ENCODE measurements around the gene SCGB2B2.
A peak's percentile ranks its signal among the peaks of the same experiment; 100 is the strongest.

Gene SCGB2B2

GRCh38 chr19:34681478-34681877 lies 4.5 kb upstream of the SCGB2B2 start:
- no peak for TF ChIP-seq CTCF (conservative IDR thresholded peaks at IDR 0.05; ENCODE audit: low read depth, low read length)
- DNase-seq (ENCODE audit: low read depth) = no peak
- no peak overlapping the region for H3K4me3 ChIP-seq (ENCODE audit: low read depth, low read length)

- peak overlapping the region; percentile 69 for H3K4me3 ChIP-seq (ENCODE audit: low read depth, low read length)
- TF ChIP-seq CTCF (conservative IDR thresholded peaks at IDR 0.05; ENCODE audit: low read depth, low read length) = no peak
- no peak for DNase-seq (ENCODE audit: low read depth)
These were observed 1.5 kb upstream of the SCGB2B2 start for GRCh38 chr19:34678421-34678820.

DNA sequence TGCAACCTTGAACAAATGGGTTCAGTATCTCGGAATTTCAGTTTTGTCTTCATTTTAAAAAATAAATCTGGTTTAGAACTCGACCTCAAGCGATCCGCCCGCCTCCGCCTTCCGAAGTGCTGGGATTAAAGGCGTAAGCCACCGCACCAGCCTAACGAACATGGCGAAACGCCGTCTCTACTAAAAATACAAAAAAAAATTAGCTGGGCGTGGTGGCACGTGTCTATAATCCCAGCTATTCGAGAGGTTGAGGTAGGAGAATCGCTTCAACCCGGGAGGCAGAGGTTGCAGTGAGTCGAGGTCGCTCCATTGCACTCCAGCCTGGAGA lies 1.1 kb upstream of the SCGB2B2 start:
- no peak for DNase-seq (ENCODE audit: low read depth)
- no peak for TF ChIP-seq CTCF (conservative IDR thresholded peaks at IDR 0.05; ENCODE audit: low read depth, low read length)
- H3K4me3 ChIP-seq (ENCODE audit: low read depth, low read length) = peak overlapping the region; percentile 69

- peak; percentile 98 for DNase-seq (ENCODE audit: low read depth)
- TF ChIP-seq CTCF (conservative IDR thresholded peaks at IDR 0.05; ENCODE audit: low read depth, low read length) = no peak
- peak within 1 kb of the TSS; percentile 69 for H3K4me3 ChIP-seq (ENCODE audit: low read depth, low read length)
These were observed 576 bp upstream of the SCGB2B2 start, which contains the start of gene ZNF302 for GRCh38 chr19:34677386-34678084. TSS of gene ZNF302 (plus strand) at chr19:34677678. CDS start at chr19:34678805, 1,127 bp downstream.

DNA sequence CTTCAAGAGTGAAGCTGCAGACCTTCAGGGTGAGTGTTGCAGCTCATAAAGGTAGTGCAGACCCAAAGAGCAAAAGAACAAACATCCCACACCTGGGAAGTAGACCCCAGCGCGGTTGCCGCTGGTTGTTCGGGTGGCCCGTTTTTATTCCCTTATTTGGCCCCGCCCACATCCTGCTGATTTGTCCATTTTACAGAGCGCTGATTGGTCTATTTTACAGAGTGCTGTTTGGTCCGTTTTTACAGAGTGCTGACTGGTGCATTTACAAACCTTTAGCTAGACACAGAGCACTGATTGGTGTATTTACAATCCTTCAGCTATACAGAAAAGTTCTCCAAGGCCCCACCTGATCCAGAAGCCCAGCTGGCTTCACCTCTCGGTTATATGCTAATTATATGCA lies 1.0 kb downstream of the SCGB2B2 start:
- TF ChIP-seq CTCF (conservative IDR thresholded peaks at IDR 0.05; ENCODE audit: low read depth, low read length) = no peak
- H3K4me3 ChIP-seq (ENCODE audit: low read depth, low read length) = no peak overlapping the region
- no peak for DNase-seq (ENCODE audit: low read depth)

DNA sequence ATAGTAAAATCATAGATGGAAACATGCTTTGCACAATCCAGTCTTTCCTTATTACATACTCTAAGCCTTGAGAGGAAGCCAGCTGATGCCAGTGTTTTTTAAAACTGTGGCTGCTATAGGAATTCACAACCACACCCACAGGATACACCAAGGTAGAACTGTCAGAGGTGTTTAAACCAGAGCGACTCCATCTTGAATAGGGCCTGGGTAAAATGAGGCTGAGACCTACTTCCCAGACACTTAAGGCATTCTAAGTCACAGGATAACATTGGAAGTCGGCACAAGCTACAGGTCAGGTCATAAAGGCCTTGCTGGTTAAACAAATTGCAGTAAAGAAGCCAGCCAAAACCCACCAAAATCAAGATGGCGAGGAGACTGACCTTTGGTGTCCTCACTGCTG lies 1.7 kb downstream of the SCGB2B2 start:
- TF ChIP-seq CTCF (conservative IDR thresholded peaks at IDR 0.05; ENCODE audit: low read depth, low read length) = no peak
- DNase-seq (ENCODE audit: low read depth) = no peak
- no peak overlapping the region for H3K4me3 ChIP-seq (ENCODE audit: low read depth, low read length)

DNA sequence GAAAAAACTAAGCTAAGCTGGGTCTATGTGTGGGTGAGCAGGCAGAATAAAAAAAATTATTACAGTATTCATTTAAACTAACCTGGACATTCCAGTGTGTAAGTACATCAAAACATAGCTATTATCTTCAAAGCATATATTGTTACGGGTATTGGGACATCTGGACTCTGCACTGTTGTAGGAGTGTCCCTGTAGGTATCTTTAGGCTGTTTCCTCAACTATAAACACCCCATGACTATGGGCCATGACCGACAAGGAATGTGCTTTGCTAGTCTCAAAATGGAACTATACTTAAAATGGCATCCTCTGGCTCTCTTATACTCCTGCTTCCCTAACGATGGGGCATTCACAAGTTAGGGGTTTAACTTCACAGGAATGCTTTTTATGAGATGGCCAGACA lies 3.4 kb downstream of the SCGB2B2 start:
- no peak overlapping the region for H3K4me3 ChIP-seq (ENCODE audit: low read depth, low read length)
- TF ChIP-seq CTCF (conservative IDR thresholded peaks at IDR 0.05; ENCODE audit: low read depth, low read length) = no peak
- no peak for DNase-seq (ENCODE audit: low read depth)
